Gastrocnemius medialis (tissue), 4 donors: ENCODE data around the gene SLC35B4.

ENCODE experiments used
- POLR2A ChIP-seq, 2 donors: fragments of 450-650 bp; IDR thresholded peaks; one replicate each; pipeline ENCODE4 v1.6.1; 2017; ENCODE audit warnings: antibody characterized with exemption in 2 of 2, mild to moderate bottlenecking in 2 of 2, moderate library complexity in 2 of 2
- TF ChIP-seq, protein P1 (sequence below), 5 experiments: fragments of 450-650 bp in 3 of 5; fragments of 200-600 bp in 2 of 5; sonication (generic) in 2 of 5; IDR thresholded peaks in 4 of 5; conservative IDR thresholded peaks in 1 of 5; 1 replicate in 4 of 5; 2 replicates in 1 of 5; pipeline ENCODE4 v1.5.1; 2016 to 2019; ENCODE audit warnings: antibody characterized with exemption in 5 of 5, mild to moderate bottlenecking in 3 of 5, moderate library complexity in 3 of 5

DNA sequence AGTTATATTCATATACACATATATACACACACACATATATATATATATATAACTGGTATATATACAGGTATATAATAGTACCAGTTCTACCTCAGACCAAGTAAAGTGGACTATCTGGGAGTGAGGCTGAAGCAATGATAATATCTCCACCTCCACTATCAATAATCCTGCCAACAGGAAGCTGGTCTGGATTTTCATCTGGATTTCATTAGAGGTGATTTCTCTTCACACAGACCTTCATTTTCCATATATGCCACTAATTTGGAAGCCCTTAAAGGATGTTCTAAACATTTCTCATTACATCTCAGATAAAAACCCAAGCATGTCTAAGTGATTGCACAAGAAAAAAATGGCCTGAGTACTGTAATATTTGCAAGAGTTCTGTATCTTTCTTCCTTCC, 1.7 kb upstream of the SLC35B4 start:
- TF ChIP-seq POLR2A (IDR thresholded peaks at IDR 0.05), result no peak
- TF ChIP-seq, protein P1, sequence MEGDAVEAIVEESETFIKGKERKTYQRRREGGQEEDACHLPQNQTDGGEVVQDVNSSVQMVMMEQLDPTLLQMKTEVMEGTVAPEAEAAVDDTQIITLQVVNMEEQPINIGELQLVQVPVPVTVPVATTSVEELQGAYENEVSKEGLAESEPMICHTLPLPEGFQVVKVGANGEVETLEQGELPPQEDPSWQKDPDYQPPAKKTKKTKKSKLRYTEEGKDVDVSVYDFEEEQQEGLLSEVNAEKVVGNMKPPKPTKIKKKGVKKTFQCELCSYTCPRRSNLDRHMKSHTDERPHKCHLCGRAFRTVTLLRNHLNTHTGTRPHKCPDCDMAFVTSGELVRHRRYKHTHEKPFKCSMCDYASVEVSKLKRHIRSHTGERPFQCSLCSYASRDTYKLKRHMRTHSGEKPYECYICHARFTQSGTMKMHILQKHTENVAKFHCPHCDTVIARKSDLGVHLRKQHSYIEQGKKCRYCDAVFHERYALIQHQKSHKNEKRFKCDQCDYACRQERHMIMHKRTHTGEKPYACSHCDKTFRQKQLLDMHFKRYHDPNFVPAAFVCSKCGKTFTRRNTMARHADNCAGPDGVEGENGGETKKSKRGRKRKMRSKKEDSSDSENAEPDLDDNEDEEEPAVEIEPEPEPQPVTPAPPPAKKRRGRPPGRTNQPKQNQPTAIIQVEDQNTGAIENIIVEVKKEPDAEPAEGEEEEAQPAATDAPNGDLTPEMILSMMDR (IDR thresholded peaks at IDR 0.05 in 4 of 5, conservative IDR thresholded peaks at IDR 0.05 in 1 of 5), result no peak
